H4 (cell line): ENCODE data around the gene PHF19. TPM values are rescaled to one million over a fixed set of nuclear protein-coding genes. Genes with fewer than 3 reads are reported as not detected.

Source experiments
- DNase-seq: peaks from one replicate; pipeline ENCODE4 v3.0.0-alpha.2; 2015; ENCODE audit warnings: low spot score
- total RNA-seq: library from RNA; depleted of rRNA; stranded (reverse); fragments of >200 nt; shearing (Covaris generic); gene quantifications from 2 replicates; pipeline ENCODE4 v1.2.3, GENCODE V29; 2014

Gene PHF19
- total RNA-seq, 1 experiment from 2014 or later, result 52.7 TPM

GRCh38 chr9:120873512-120873911 is 3.5 kb downstream of the PHF19 start:
- DNase-seq, result no peak

- no peak for DNase-seq
Observed at GRCh38 chr9:120872791-120873502, 4.0 kb downstream of the PHF19 start.

- no peak for DNase-seq
Observed at GRCh38 chr9:120870206-120870605, 6.8 kb downstream of the PHF19 start.

- DNase-seq, result no peak
Observed at GRCh38 chr9:120869726-120870125, 7.3 kb downstream of the PHF19 start.

- no peak for DNase-seq
Observed at GRCh38 chr9:120869360-120869687, 7.7 kb downstream of the PHF19 start.

GRCh38 chr9:120868676-120869359 is 8.2 kb downstream of the PHF19 start:
- no peak for DNase-seq

- no peak for DNase-seq
Observed at GRCh38 chr9:120868339-120868675, 8.7 kb downstream of the PHF19 start.

- no peak for DNase-seq
Observed at GRCh38 chr9:120867676-120868338, 9.2 kb downstream of the PHF19 start.

GRCh38 chr9:120866651-120867050 is 10.3 kb downstream of the PHF19 start:
- DNase-seq, result no peak

GRCh38 chr9:120865809-120866208 is 11.2 kb downstream of the PHF19 start:
- DNase-seq, result no peak

GRCh38 chr9:120865176-120865575 is 11.8 kb downstream of the PHF19 start:
- DNase-seq, result no peak

- DNase-seq, result no peak
Observed at GRCh38 chr9:120864719-120865118, 12.3 kb downstream of the PHF19 start.

- DNase-seq, result no peak
Observed at GRCh38 chr9:120863833-120864232, 13.2 kb downstream of the PHF19 start.

GRCh38 chr9:120862452-120862851 is 14.5 kb downstream of the PHF19 start:
- DNase-seq, result no peak

GRCh38 chr9:120861935-120862334 is 15.1 kb downstream of the PHF19 start:
- no peak for DNase-seq

GRCh38 chr9:120860083-120860482 is 16.9 kb downstream of the PHF19 start:
- no peak for DNase-seq

- DNase-seq, result no peak
Observed at GRCh38 chr9:120859361-120859760, 17.6 kb downstream of the PHF19 start.

- DNase-seq, result no peak
Observed at GRCh38 chr9:120857902-120858301, 19.1 kb downstream of the PHF19 start.

- DNase-seq, result no peak
Observed at GRCh38 chr9:120857481-120857880, 19.5 kb downstream of the PHF19 start.

- DNase-seq, result no peak
Observed at GRCh38 chr9:120856700-120857099, 20.3 kb downstream of the PHF19 start.

- no peak for DNase-seq
Observed at GRCh38 chr9:120855827-120856670, 20.9 kb downstream of the PHF19 start.

GRCh38 chr9:120854596-120855327 is 22.2 kb downstream of the PHF19 start:
- no peak for DNase-seq
